HCT116 (cell line): ENCODE results near the gene PNPO. TPM values are rescaled to one million over a fixed set of nuclear protein-coding genes. Genes with fewer than 3 reads are reported as not detected.

Experiments used
- ATAC-seq: fragments of 200-7000 bp; cut with Tn5 transposase; 2 replicates; pipeline ENCODE4 v1.9.1; 2020; ENCODE audit warnings: mild to moderate bottlenecking, moderate library complexity
- BruUV-seq: library from RNA; stranded (reverse); fragments of 400-500 nt; replicated peaks from 2 replicates; lab custom pipeline; 2021; lab: Mats Ljungman, UMichigan
- CTCF ChIA-PET: fragments of 300-600 bp; sonication (Branson Sonifier 250); formaldehyde crosslinking; loops from one replicate; lab custom pipeline; 2021; ENCODE audit warnings: antibody characterized with exemption; lab: Charles Lee
- POLR2A ChIA-PET: fragments of 300-600, 350-600 bp; sonication (Branson Sonifier 250); formaldehyde crosslinking; loops from one replicate; lab custom pipeline; 2021; ENCODE audit warnings: antibody characterized with exemption; lab: Charles Lee
- RAD21 ChIA-PET, 2 experiments: fragments of 300-600 bp; sonication (Branson Sonifier 250); formaldehyde crosslinking; loops; one replicate each; lab custom pipeline; 2023; ENCODE audit warnings: low total read pairs in 2 of 2; ENCODE audit not compliant: uncharacterized antibody in 2 of 2, unreplicated experiment in 2 of 2, low non-redundant PET in 1 of 2; lab: Charles Lee
- DNase-seq: peaks from one replicate; pipeline ENCODE4 v3.0.0-alpha.2; 2010; ENCODE audit warnings: low read depth, low spot score
- H2AFZ ChIP-seq: fragments of 200-600 bp; shearing (Covaris generic), sonication (generic); 2 replicates; pipeline ENCODE4 v1.6.1; 2017; ENCODE audit warnings: low read depth, mixed run types, mixed read lengths, antibody characterized with exemption, low read length; ENCODE audit not compliant: poor library complexity, severe bottlenecking
- H3K27ac ChIP-seq: 2 replicates; pipeline ENCODE4 v1.5.1; 2012; ENCODE audit warnings: low read depth, low read length
- H3K27me3 ChIP-seq: fragments of 200-600 bp; sonication (generic); 2 replicates; pipeline ENCODE4 v1.6.1; 2016; ENCODE audit warnings: mixed run types, low read length, mixed read lengths; ENCODE audit not compliant: insufficient read depth
- H3K36me3 ChIP-seq, 2 experiments: fragments of 200-500 bp in 1 of 2; fragments of 200-600 bp in 1 of 2; sonication (Bioruptor generic) in 1 of 2; sonication (generic) in 1 of 2; 2 replicates each; pipeline versions ENCODE4 v1.5.1 to v1.6.1; 2014 to 2016; ENCODE audit warnings: low read length in 2 of 2, inconsistent platforms in 1 of 2, mixed read lengths in 1 of 2, mixed run types in 1 of 2; ENCODE audit not compliant: insufficient read depth in 2 of 2, control insufficient read depth in 1 of 2
- H3K4me1 ChIP-seq, 2 experiments: fragments of 200-600 bp in 1 of 2; sonication (generic) in 1 of 2; 2 replicates each; pipeline versions ENCODE4 v1.5.1 to v1.6.1; 2012 to 2017; ENCODE audit warnings: low read length in 2 of 2, inconsistent platforms in 1 of 2, mild to moderate bottlenecking in 1 of 2, mixed read lengths in 1 of 2, mixed run types in 1 of 2, moderate library complexity in 1 of 2; ENCODE audit not compliant: insufficient read depth in 2 of 2, control insufficient read depth in 1 of 2
- H3K4me2 ChIP-seq: fragments of 200-600 bp; sonication (generic); 2 replicates; pipeline ENCODE4 v1.6.1; 2017; ENCODE audit warnings: mixed run types, low read length, mixed read lengths
- H3K4me3 ChIP-seq, 2 experiments: fragments of 200-600 bp in 1 of 2; sonication (generic) in 1 of 2; replicated peaks in 1 of 2; 2 replicates each; pipeline ENCODE4 v1.5.1; 2011 to 2016; ENCODE audit warnings: low read length in 2 of 2, control low read depth in 1 of 2, low read depth in 1 of 2, mild to moderate bottlenecking in 1 of 2, mixed read lengths in 1 of 2, mixed run types in 1 of 2
- H3K79me2 ChIP-seq: fragments of 200-600 bp; sonication (generic); 2 replicates; pipeline ENCODE4 v1.6.1; 2017; ENCODE audit warnings: mild to moderate bottlenecking, mixed run types, low read length, moderate library complexity, mixed read lengths; ENCODE audit not compliant: insufficient read depth
- H3K9ac ChIP-seq: fragments of 200-600 bp; sonication (generic); 2 replicates; pipeline ENCODE4 v1.6.1; 2016; ENCODE audit warnings: low read length, mixed read lengths
- H3K9me2 ChIP-seq: fragments of 200-600 bp; sonication (generic), shearing (Covaris generic); 2 replicates; pipeline ENCODE4 v1.6.1; 2017; ENCODE audit warnings: mixed run types, mild to moderate bottlenecking, moderate library complexity; ENCODE audit not compliant: insufficient read depth
- H3K9me3 ChIP-seq, 2 experiments: fragments of 200-500 bp in 1 of 2; fragments of 200-600 bp in 1 of 2; sonication (Bioruptor generic) in 1 of 2; sonication (generic) in 1 of 2; 2 replicates each; pipeline ENCODE4 v1.6.1; 2014 to 2017; ENCODE audit warnings: low read length in 2 of 2, mixed read lengths in 2 of 2, inconsistent platforms in 1 of 2, low read depth in 1 of 2, mild to moderate bottlenecking in 1 of 2, mixed run types in 1 of 2, moderate library complexity in 1 of 2; ENCODE audit not compliant: control insufficient read depth in 1 of 2, insufficient read depth in 1 of 2
- H4K20me1 ChIP-seq: fragments of 200-600 bp; sonication (generic), shearing (Covaris generic); 2 replicates; pipeline ENCODE4 v1.6.1; 2017; ENCODE audit warnings: mixed run types, mild to moderate bottlenecking, moderate library complexity; ENCODE audit not compliant: insufficient read depth
- CBX3 ChIP-seq: IDR thresholded peaks from 2 replicates; pipeline ENCODE4 v1.6.1; 2012; ENCODE audit warnings: low read depth
- CEBPB ChIP-seq: IDR thresholded peaks from 2 replicates; pipeline ENCODE4 v1.6.1; 2012; ENCODE audit warnings: low read depth
- ELF1 ChIP-seq: IDR thresholded peaks from 2 replicates; pipeline ENCODE4 v1.6.1; 2012; ENCODE audit warnings: low read depth, borderline replicate concordance
- EZH2 ChIP-seq: fragments of 200-600 bp; sonication (generic); IDR thresholded peaks from 2 replicates; pipeline ENCODE4 v1.6.1; 2017; ENCODE audit warnings: antibody characterized with exemption, mixed run types
- EZH2phosphoT487 ChIP-seq: fragments of 200-600 bp; IDR thresholded peaks from 2 replicates; pipeline ENCODE4 v1.6.1; 2018; ENCODE audit warnings: antibody characterized with exemption, borderline replicate concordance
- FOSL1 ChIP-seq: IDR thresholded peaks from 2 replicates; pipeline ENCODE4 v1.6.1; 2012; ENCODE audit warnings: low read depth
- JUND ChIP-seq: IDR thresholded peaks from 2 replicates; pipeline ENCODE4 v1.6.1; 2012
- MAX ChIP-seq: IDR thresholded peaks from 2 replicates; pipeline ENCODE4 v1.6.1; 2012
- SIN3A ChIP-seq: IDR thresholded peaks from 2 replicates; pipeline ENCODE4 v1.6.1; 2012; ENCODE audit warnings: low read depth
- TCF7L2 ChIP-seq: IDR thresholded peaks from 2 replicates; pipeline ENCODE4 v1.7.0; 2011; ENCODE audit warnings: borderline replicate concordance, inconsistent platforms; ENCODE audit not compliant: insufficient read depth, insufficient read length; ENCODE audit errors: extremely low read depth
- YY1 ChIP-seq: IDR thresholded peaks from 2 replicates; pipeline ENCODE4 v1.6.1; 2011; ENCODE audit warnings: low read length, low read depth, moderate library complexity, mild to moderate bottlenecking; ENCODE audit not compliant: insufficient replicate concordance; ENCODE audit errors: extremely low read depth
- ZBTB33 ChIP-seq: IDR thresholded peaks from 2 replicates; pipeline ENCODE4 v1.6.1; 2011; ENCODE audit warnings: mild to moderate bottlenecking, low read length, moderate library complexity; ENCODE audit not compliant: insufficient replicate concordance; ENCODE audit errors: extremely low read depth
- ZNF274 ChIP-seq: fragments of 200-500 bp; sonication (Bioruptor generic); IDR thresholded peaks from 2 replicates; pipeline ENCODE4 v1.6.1; 2014; ENCODE audit warnings: mild to moderate bottlenecking, low read depth, low read length, inconsistent platforms
- intact Hi-C: fragments of 100-400 bp; cut with micrococcal nuclease; formaldehyde crosslinking; loops from 2 replicates; pipeline ENCODE4 v1.10.0; 2022
- total RNA-seq: library from RNA; stranded (reverse); gene quantifications from one replicate; pipeline ENCODE4 v1.2.1, GENCODE V29; 2021; ENCODE audit not compliant: unreplicated experiment

Gene PNPO
- total RNA-seq, 1 experiment from 2014 or later, result 74.9 TPM

- ChIA-PET POLR2A (no interaction called here), CTCF (interaction anchor here (1.3 kb wide), 1 partner anchor 19 kb away, joined by 4 read pairs; the partner anchor contains the start of gene CDK5RAP3), RAD21 (no interaction called here)
- BruUV-seq, result no TSS peak
- Histone ChIP-seq H3K9me3 (no peaks in the 10 kb centered on the region), H3K4me2 (no peak overlapping the region), H3K4me1 (no peaks in the 10 kb centered on the region), H3K9ac (no peak overlapping the region), H3K9me2 (no peaks in the 10 kb centered on the region), H4K20me1 (no peaks in the 10 kb centered on the region), H3K4me3 (no peak overlapping the region), H3K27me3 (no peaks in the 10 kb centered on the region), H3K79me2 (no peaks in the 10 kb centered on the region), H3K36me3 (no peaks in the 10 kb centered on the region), H2AFZ (no peak overlapping the region), H3K27ac (no peak overlapping the region)
- intact Hi-C loops, result no loop called here
- ATAC-seq (no peak), DNase-seq (no peak)
- TF ChIP-seq JUND, result no peak
- no peak for TF ChIP-seq CEBPB
- TF ChIP-seq TCF7L2, result no peak
- no peak for TF ChIP-seq MAX
- no peak for TF ChIP-seq EZH2
- no peak for TF ChIP-seq SIN3A
- no peak for TF ChIP-seq CBX3
- no peak for TF ChIP-seq ZNF274
- TF ChIP-seq ELF1, result no peak
- TF ChIP-seq YY1, result no peak
- TF ChIP-seq EZH2phosphoT487, result no peak
- TF ChIP-seq ZBTB33, result no peak
- no peak for TF ChIP-seq FOSL1
Measured at GRCh38 chr17:47989700-47990099, 48.3 kb downstream of the PNPO start.
